ENCODE data around the gene RPL10. TPM values are rescaled to one million over a fixed set of nuclear protein-coding genes. Genes with fewer than 3 reads are reported as not detected.

The RPL10 gene
- 1,000 to 10,000 TPM; 2,967 to 3,168 TPM for total RNA-seq

DNA sequence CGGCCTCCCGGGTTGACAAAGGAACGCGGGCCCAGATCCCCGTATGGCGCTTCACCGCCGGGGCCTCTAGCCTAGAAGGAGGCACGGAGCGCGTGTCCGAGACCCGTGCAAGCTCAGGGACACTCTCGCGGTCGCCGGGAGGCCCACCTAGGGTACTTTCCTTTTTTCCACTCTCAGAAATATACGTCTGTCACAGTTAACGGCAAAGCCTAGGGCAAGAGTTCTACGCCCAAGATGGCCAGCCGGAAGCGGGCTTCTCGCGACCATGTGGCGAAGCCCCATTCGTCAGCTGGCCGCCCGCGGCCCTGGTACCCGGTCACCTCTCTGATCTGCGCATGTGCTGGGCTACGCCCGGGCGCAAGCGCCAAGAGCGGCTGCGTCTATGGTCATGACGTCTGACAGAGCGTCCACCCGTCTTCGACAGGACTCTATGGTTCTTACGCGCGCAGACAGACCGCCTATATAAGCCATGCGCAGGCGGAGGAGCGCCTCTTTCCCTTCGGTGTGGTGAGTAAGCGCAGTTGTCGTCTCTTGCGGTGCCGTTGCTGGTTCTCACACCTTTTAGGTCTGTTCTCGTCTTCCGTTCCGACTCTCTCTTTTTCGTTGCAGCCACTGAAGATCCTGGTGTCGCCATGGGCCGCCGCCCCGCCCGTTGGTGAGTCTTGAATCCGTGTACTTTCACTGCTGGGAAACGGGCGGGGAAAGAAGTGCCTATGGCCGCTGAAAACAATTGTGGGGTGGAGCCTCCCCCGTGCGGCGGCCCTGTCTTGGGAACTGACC lies at the start of gene RPL10:
TSS of gene RPL10 (plus strand) at position 490 of the 780 bp plus-strand sequence. CDS start at position 633, 143 bp downstream.
- H3K27ac Mint-ChIP-seq: peak within 1 kb of the TSS; percentile 99
- peak; percentile 93 for DNase-seq
- peaks cover 18% of the 10 kb centered on the region for H3K4me1 Mint-ChIP-seq
- H3K36me3 Mint-ChIP-seq: peaks cover 30% of the 10 kb centered on the region
- peaks cover 17% of the 10 kb centered on the region for H3K27me3 Mint-ChIP-seq
- peak within 1 kb of the TSS; percentile 97 for H3K4me3 Mint-ChIP-seq
- H3K9me3 Mint-ChIP-seq: no peaks in the 10 kb centered on the region

DNA sequence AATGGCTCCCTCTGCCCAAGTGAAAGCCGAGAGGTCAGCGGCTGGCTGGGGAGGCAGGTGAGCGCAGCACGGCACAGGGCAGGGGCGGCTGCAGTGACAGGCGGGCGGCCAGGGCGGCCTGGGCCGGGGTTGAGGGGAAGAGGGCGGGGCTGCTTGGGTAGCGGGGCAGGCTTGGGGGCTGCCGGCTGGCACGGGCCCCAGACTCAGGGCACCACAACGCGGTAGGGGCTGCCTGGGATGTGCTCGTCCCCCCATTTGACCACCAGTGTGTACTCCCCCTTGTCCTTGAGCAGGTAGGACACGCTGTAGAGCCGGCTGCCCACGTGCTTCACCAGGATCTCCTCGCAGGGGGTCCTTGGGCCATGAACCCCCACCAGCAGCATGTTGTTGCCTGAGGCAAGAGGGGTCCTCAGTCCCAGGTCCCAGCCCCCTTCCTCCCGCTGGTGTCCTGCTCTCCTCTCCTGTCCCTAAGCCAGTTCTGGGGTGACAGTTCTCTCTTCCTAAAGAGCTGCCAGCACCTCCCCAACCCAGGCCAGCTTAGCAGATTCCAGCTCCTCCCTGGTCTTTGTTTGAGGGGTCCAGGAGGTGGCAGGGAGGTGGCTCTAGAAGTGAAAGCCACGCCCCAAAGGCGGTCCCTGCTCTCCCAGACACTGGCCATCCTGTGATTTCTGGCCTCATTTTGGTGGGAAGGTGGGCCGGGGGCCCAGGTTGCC lies 49.4 kb upstream of the RPL10 start:
- H3K36me3 Mint-ChIP-seq: peaks cover 15% of the 10 kb centered on the region
- H3K9me3 Mint-ChIP-seq: no peaks in the 10 kb centered on the region
- H3K27ac Mint-ChIP-seq: peak overlapping the region; percentile 71
- peaks cover 24% of the 10 kb centered on the region for H3K4me1 Mint-ChIP-seq
- DNase-seq: no peak
- H3K4me3 Mint-ChIP-seq: no peak overlapping the region
- no peaks in the 10 kb centered on the region for H3K27me3 Mint-ChIP-seq

DNA sequence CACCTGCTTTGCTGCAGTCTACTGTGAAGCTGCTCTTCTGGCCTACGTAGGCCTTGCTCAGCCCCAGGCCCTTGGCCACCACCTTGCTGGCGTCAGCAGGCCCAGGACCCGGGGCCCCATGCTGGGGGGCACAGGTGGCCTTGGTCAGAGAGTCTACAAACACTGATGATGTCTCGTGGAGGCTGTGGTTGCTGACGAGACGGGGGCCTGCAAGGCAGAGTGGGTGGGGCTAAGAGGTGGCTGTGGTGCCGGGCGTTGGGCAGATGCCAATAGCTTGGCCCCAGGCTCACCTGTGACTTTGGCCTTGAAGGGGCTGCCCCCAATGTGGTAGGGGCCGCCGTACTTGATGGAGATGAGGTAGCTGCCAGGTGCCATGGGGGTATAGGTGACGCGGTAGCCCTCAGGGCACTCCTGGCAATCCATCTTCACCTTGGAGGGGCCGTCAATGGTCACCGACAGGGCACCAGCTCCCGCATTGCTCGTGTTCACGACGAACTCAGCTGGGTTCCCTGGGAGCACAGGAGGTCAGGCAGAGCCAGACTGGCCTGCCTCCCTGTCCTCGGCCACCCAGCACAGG lies 48.7 kb upstream of the RPL10 start:
- Mint-ChIP-seq H3K9me3 (no peaks in the 10 kb centered on the region), H3K4me3 (no peak overlapping the region), H3K36me3 (peaks cover 17% of the 10 kb centered on the region), H3K4me1 (peaks cover 25% of the 10 kb centered on the region), H3K27ac (peak overlapping the region; percentile 16), H3K27me3 (no peaks in the 10 kb centered on the region)
- DNase-seq: no peak

DNA sequence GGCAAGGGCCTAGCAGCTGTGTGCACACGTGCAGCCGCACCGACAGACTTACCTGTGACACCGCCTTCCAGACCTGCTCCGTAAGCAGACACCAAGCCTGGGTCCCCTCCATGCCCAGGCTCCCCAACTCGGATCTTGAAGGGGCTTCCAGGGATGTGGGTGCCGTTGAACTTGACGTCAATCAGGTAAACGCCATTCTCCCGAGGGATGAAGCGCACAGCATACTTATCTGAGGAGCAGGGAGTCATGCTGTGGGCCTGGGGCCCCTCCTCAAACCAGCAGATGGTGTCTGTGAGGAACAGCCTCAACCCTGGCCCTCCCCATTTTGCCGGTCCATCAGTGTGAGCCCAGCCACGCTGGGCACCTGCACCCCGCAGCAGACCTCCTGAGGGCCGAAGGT lies 48.2 kb upstream of the RPL10 start:
- H3K9me3 Mint-ChIP-seq: no peaks in the 10 kb centered on the region
- H3K4me1 Mint-ChIP-seq: peaks cover 25% of the 10 kb centered on the region
- H3K27ac Mint-ChIP-seq: no peak overlapping the region
- no peak overlapping the region for H3K4me3 Mint-ChIP-seq
- no peaks in the 10 kb centered on the region for H3K27me3 Mint-ChIP-seq
- peaks cover 17% of the 10 kb centered on the region for H3K36me3 Mint-ChIP-seq
- no peak for DNase-seq

DNA sequence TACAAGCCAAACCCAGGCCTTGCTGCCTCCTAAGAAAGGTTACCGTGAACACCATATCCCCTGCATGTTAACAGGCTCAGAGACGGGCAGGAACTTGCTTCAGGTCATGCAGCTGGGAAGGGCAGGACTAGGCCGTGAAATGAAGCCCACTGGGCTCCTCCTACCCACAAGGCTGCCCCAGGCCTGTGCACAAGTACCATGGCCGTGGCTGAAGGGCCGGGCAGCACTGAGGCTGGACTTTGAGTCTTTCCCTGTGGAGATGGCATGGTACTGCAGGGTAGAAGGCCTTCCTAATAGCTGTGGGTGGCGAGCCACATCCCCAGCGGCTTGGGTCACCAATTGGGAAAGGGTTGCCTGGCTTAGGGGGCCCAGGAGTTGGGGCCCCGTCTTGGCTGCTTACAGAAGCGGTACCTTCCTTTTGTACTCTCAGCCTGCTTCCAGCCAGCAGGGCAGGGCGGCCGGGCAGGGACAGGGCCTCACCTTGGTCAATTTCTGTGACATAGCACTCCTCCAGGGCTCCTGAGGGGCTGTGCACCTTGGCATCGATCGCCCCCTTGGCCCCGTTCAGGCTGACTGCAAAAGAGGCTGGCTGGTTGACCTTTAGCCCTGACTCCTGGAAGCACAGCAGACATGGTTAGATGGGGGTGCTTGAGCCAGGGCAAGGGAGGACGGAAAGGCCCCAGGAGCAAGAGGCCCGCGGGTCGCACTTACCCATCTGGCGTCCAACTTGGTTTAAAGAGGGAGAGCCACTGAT lies 47.6 kb upstream of the RPL10 start:
- Mint-ChIP-seq H3K9me3 (no peaks in the 10 kb centered on the region), H3K4me3 (no peak overlapping the region), H3K27me3 (no peaks in the 10 kb centered on the region), H3K36me3 (peaks cover 17% of the 10 kb centered on the region), H3K4me1 (peaks cover 25% of the 10 kb centered on the region), H3K27ac (peak overlapping the region; percentile 65)
- no peak for DNase-seq

DNA sequence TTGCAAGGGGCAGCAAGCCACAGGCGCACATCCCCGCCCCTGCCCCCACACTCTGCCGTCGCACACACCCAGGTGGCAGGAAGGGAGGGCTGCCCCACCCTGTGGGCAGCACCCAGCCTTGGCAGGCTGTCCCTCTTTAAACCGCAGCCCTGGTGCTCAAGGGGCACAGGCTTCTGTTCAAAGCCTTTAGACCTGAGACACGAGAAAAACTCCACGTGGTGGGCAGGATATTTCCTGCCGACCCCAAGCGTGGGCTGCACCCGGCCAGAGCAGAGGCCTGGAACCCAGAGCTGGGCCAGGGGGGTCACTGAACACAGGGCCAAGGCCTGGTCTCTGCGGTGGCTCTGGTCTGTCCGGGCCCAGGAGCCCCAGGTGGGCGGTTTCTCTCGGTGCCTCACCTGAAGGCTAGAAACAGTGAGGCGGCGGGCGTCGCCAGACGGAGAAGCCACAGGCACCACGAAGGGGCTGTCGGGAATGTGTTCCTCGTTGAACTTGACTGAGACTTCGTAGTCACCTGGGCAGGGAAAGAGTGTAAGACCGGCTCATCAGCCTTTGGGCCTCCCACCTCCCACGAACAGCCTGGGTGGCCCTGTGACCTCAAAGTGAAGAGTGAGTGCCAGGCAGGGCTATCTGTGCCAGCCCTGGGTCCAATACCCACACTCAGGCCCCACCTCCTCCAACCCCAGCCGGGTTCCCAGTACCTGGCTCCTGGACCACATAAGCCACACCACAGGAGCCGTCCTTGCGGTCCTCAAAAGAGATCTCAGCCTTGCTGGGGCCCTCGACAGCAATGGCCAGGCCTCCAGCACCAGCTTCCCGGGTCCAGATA lies 46.8 kb upstream of the RPL10 start:
- peaks cover 25% of the 10 kb centered on the region for H3K4me1 Mint-ChIP-seq
- peak overlapping the region; percentile 79 for H3K27ac Mint-ChIP-seq
- no peak overlapping the region for H3K4me3 Mint-ChIP-seq
- H3K27me3 Mint-ChIP-seq: no peaks in the 10 kb centered on the region
- H3K36me3 Mint-ChIP-seq: peaks cover 17% of the 10 kb centered on the region
- no peak for DNase-seq
- H3K9me3 Mint-ChIP-seq: no peaks in the 10 kb centered on the region

DNA sequence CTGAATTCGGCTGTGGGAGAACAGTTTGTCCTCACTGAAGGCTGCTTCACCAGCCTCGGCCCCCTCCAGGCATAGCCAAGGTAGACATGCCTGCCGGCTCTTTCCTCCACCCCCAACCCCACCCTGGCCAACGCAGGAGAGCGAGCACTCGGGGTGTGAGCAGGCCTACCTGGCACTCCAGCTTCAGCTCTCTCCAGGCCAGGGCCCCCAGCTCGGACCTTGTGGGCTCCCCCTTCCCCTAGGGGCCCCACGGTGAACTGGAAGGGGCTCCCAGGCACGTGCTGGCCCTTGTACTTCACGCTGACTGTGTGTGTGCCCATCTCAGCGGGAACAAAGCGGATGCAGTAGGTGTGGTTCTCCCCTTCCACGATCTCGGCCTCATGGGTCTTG lies 46.2 kb upstream of the RPL10 start:
- Mint-ChIP-seq H3K9me3 (no peaks in the 10 kb centered on the region), H3K36me3 (peaks cover 17% of the 10 kb centered on the region), H3K4me3 (no peak overlapping the region), H3K27me3 (no peaks in the 10 kb centered on the region), H3K27ac (peak overlapping the region; percentile 79), H3K4me1 (peaks cover 25% of the 10 kb centered on the region)
- no peak for DNase-seq

DNA sequence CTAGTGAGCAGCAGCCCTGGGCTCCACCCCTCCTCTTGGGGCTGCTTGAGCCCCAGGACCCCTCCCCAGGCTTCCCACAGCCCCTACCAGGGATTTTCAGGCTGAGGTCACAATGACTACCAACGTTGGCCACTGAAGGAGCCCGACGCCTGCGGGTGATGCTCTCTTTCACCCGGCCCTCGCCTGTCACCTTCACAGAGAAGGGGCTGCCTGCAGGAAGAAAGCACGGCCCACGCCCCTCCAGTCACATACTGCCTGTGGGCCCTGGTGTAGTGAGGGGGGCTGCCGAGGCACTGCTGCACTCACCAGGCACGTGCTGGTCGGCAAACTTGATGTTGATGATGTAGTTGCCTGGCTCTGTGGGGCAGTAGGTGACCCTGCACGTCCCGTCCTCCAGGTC lies 45.7 kb upstream of the RPL10 start:
- DNase-seq: no peak
- Mint-ChIP-seq H3K4me1 (peaks cover 22% of the 10 kb centered on the region), H3K36me3 (peaks cover 13% of the 10 kb centered on the region), H3K27me3 (no peaks in the 10 kb centered on the region), H3K27ac (no peak overlapping the region), H3K9me3 (no peaks in the 10 kb centered on the region), H3K4me3 (no peak overlapping the region)

DNA sequence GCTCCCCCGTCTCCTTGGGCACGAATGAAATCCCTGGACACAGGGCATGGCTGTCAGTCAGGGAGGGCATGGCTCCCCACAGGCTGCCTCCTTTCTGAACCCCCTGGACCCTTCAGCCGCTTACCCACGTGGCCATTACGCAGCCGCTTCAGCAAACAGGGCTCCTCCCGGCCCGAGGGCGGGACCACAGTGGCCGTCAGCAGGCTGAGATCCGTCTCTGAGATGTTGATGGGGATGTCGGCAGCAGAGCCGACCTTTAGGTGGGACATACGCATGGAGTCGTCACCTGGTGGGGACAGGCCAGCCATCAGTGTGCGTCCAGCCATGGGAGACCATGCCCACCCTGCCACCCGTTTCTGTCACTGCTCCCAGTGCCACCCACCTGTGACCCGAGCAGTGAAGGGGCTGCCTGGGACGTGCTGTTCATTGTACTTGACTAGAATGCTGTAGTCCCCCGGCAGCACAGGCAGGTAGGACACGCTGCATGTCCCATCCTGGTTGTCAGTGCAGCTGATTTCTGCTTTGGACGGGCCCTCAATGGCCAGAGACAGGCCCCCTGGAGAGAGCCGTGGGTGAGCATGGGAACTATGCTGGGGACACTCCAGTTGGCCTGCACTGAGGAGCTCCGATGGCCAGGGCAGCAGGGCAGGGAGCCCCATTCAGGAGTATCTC lies 44.9 kb upstream of the RPL10 start:
- Mint-ChIP-seq H3K9me3 (no peaks in the 10 kb centered on the region), H3K36me3 (peaks cover 9% of the 10 kb centered on the region), H3K4me3 (no peak overlapping the region), H3K27ac (no peak overlapping the region), H3K4me1 (peaks cover 17% of the 10 kb centered on the region), H3K27me3 (no peaks in the 10 kb centered on the region)
- DNase-seq: no peak

DNA sequence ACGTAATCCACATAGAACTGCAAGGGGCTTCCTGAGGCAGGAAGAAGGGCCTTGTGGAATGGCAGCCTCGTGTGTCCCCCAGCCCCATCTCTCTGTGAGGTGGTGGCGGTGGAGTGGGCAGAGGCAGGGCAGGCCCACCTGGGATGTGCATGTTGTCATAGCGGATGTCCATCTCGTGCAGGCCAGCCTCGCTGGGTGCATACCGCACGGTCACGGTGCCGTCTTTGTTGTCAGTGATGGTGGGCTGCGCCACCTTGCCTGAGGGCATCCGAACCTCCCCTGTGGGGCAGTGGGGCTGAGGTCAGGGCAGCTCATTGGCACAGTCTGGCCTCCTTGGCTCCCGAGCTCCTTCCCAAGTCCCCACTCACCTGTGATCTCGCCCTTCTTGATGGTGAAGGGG lies 44.2 kb upstream of the RPL10 start:
- H3K27me3 Mint-ChIP-seq: no peaks in the 10 kb centered on the region
- no peak overlapping the region for H3K4me3 Mint-ChIP-seq
- H3K4me1 Mint-ChIP-seq: peaks cover 16% of the 10 kb centered on the region
- no peaks in the 10 kb centered on the region for H3K9me3 Mint-ChIP-seq
- H3K36me3 Mint-ChIP-seq: peaks cover 11% of the 10 kb centered on the region
- H3K27ac Mint-ChIP-seq: no peak overlapping the region
- DNase-seq: no peak

DNA sequence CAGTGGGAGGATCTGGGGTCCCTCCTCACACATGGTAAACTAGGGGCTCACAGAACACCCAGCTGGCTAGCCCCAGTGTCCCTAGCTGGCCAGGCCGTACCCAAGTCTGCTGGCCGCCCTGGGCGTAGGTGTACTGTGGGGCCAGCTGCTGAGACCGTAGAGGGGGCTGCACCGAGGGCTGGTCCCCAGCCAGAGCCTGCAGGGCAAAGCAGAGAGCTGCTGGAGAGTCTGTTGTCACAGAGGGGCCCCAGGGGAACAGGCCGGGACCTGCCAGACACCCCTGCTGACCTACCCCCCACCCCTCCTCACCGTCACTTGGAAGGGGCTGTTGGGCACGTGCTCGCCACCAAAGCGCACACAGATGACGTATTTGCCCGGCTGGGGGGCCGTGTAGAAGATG lies 43.7 kb upstream of the RPL10 start:
- DNase-seq: no peak
- H3K36me3 Mint-ChIP-seq: peaks cover 8% of the 10 kb centered on the region
- H3K27me3 Mint-ChIP-seq: no peaks in the 10 kb centered on the region
- no peak overlapping the region for H3K4me3 Mint-ChIP-seq
- H3K27ac Mint-ChIP-seq: no peak overlapping the region
- H3K9me3 Mint-ChIP-seq: no peaks in the 10 kb centered on the region
- peaks cover 14% of the 10 kb centered on the region for H3K4me1 Mint-ChIP-seq

DNA sequence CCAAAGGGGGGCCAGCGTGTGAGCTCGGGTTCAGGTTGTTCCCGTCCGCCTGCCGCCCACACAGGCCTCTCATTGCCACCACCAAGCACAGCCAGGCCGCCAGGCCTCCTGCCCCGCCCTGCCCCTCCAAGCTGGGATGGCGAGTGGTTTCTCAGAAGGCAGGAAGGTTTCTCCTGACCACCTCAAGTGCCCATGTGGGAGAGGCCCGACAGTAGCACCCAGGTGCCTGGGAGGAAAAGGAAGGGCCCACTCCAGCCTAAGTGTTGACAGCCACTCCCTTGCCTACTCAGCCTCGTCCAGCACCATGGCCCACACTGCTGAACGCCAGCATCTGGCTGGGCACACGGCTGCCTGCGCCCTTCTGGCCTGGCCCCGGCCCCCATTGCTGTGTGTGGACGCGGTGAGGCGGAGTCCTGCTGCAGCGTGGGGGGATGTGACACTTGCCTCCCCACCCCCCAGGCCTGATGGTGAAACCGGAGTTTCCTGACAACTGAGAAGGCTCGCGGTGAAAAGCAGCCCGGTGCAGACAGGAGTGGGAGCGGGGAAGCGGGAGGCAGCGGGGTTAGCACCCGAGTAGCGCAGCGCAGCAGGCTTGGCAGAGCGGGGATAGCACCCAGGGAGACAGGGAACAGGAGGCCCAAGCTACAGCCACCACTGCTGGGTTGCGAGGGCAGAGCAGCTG lies 42.9 kb upstream of the RPL10 start:
- Mint-ChIP-seq H3K9me3 (no peaks in the 10 kb centered on the region), H3K27me3 (no peaks in the 10 kb centered on the region), H3K4me3 (no peak overlapping the region), H3K4me1 (peaks cover 14% of the 10 kb centered on the region), H3K36me3 (peaks cover 8% of the 10 kb centered on the region), H3K27ac (no peak overlapping the region)
- DNase-seq: no peak

DNA sequence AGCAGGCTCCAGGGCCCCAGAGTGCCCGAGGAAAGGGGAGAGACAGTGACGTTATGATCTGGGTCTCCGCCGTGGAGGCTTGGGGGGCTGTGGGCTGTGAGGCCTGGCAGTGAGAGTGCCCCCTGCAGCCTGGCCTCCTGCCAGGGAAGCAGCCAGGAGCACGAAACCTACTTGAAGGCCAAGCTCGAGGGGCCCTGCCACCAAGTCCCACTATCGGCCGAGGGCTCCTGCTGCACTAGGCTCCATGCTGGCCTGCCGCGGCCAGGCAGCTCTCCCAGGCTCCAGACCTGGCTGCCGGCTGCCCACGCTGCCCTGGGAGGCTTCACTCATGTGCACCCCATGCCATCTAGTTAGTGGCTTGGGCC lies 42.4 kb upstream of the RPL10 start:
- no peak overlapping the region for H3K27ac Mint-ChIP-seq

More for the DNA sequence above, 42.4 kb upstream of the RPL10 start:
- H3K9me3 Mint-ChIP-seq: no peaks in the 10 kb centered on the region
- DNase-seq: no peak
- no peaks in the 10 kb centered on the region for H3K27me3 Mint-ChIP-seq
- peaks cover 9% of the 10 kb centered on the region for H3K36me3 Mint-ChIP-seq
- H3K4me1 Mint-ChIP-seq: peaks cover 14% of the 10 kb centered on the region
- no peak overlapping the region for H3K4me3 Mint-ChIP-seq

Data from activated naive CD8-positive, alpha-beta T cell treated with anti-CD3 and anti-CD28 coated beads for 36 hours (primary cell).